ENCODE measurements around the gene HAUS7. TPM values are rescaled to one million over a fixed set of nuclear protein-coding genes. Genes with fewer than 3 reads are reported as not detected.

HAUS7 gene
- total and polyA plus RNA-seq, 2 experiments from 2014 or later, result 59.8 to 77.9 TPM

DNA sequence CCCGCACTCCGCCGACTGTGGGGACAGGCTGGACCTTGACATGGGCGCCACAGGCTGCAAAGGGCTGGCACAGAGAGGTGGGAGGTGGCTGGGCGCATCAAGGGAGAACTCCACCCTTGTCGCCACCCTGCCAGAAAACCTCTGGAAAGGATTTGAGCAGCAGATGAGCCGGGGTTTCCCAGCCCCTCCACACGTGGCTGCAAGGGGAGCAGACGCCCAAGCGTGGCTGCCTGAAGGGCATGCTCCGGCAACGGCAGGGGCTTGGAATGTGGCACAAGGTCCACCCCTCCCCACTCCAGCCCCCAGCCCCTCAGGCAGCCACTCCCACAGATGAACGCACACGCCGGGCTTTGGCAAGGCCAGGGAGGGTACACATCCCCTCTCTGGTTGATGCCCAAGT lies 29.0 kb upstream of the HAUS7 start:
- no peaks in the 10 kb centered on the region; the same call in 2 of the 3 replicates for H3K4me1 Mint-ChIP-seq

More for the DNA sequence above, 29.0 kb upstream of the HAUS7 start:
- Histone ChIP-seq H3K27ac (ENCODE audit: low read depth) (no peak overlapping the region), H2AFZ (no peak overlapping the region), H3K79me2 (replicated peaks; ENCODE audit: insufficient read depth) (no peaks in the 10 kb centered on the region), H3K4me1 (ENCODE audit: insufficient read depth) (no peaks in the 10 kb centered on the region), H3F3A (replicated peaks; ENCODE audit: low read depth) (no peaks in the 10 kb centered on the region), H3K36me3 (ENCODE audit: insufficient read depth) (no peaks in the 10 kb centered on the region), H3K9me2 (ENCODE audit: insufficient read depth) (no peaks in the 10 kb centered on the region), H3K4me3 (no peak overlapping the region), H3K27me3 (ENCODE audit: insufficient read depth) (no peaks in the 10 kb centered on the region), H3K4me2 (no peak overlapping the region), H4K20me1 (replicated peaks; ENCODE audit: insufficient read depth) (no peaks in the 10 kb centered on the region)
- TF ChIP-seq CREB1 (CRISPR knock-in tag; IDR thresholded peaks at IDR 0.05; ENCODE audit: low read depth) (no peak), EZH2phosphoT487 (IDR thresholded peaks at IDR 0.05; ENCODE audit: unreplicated experiment) (no peak), STAT1 (IDR thresholded peaks at IDR 0.05; ENCODE audit: unreplicated experiment) (no peak), POLR2AphosphoS5 (IDR thresholded peaks at IDR 0.05; ENCODE audit: low read depth) (no peak), NANOG (IDR thresholded peaks at IDR 0.05; ENCODE audit: borderline replicate concordance) (no peak), ZNF114 (CRISPR knock-in tag; IDR thresholded peaks at IDR 0.05) (no peak), EZH2 (IDR thresholded peaks at IDR 0.05; ENCODE audit: low read depth, unreplicated experiment) (no peak), JUNB (IDR thresholded peaks at IDR 0.05; ENCODE audit: unreplicated experiment) (no peak), ZNF331 (CRISPR knock-in tag; IDR thresholded peaks at IDR 0.05; ENCODE audit: low read depth) (no peak)
- TF ChIP-seq, protein P1, sequence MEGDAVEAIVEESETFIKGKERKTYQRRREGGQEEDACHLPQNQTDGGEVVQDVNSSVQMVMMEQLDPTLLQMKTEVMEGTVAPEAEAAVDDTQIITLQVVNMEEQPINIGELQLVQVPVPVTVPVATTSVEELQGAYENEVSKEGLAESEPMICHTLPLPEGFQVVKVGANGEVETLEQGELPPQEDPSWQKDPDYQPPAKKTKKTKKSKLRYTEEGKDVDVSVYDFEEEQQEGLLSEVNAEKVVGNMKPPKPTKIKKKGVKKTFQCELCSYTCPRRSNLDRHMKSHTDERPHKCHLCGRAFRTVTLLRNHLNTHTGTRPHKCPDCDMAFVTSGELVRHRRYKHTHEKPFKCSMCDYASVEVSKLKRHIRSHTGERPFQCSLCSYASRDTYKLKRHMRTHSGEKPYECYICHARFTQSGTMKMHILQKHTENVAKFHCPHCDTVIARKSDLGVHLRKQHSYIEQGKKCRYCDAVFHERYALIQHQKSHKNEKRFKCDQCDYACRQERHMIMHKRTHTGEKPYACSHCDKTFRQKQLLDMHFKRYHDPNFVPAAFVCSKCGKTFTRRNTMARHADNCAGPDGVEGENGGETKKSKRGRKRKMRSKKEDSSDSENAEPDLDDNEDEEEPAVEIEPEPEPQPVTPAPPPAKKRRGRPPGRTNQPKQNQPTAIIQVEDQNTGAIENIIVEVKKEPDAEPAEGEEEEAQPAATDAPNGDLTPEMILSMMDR (conservative IDR thresholded peaks at IDR 0.05; ENCODE audit: low read depth in 2 of 2), result no peak
- TF ChIP-seq, protein P2, sequence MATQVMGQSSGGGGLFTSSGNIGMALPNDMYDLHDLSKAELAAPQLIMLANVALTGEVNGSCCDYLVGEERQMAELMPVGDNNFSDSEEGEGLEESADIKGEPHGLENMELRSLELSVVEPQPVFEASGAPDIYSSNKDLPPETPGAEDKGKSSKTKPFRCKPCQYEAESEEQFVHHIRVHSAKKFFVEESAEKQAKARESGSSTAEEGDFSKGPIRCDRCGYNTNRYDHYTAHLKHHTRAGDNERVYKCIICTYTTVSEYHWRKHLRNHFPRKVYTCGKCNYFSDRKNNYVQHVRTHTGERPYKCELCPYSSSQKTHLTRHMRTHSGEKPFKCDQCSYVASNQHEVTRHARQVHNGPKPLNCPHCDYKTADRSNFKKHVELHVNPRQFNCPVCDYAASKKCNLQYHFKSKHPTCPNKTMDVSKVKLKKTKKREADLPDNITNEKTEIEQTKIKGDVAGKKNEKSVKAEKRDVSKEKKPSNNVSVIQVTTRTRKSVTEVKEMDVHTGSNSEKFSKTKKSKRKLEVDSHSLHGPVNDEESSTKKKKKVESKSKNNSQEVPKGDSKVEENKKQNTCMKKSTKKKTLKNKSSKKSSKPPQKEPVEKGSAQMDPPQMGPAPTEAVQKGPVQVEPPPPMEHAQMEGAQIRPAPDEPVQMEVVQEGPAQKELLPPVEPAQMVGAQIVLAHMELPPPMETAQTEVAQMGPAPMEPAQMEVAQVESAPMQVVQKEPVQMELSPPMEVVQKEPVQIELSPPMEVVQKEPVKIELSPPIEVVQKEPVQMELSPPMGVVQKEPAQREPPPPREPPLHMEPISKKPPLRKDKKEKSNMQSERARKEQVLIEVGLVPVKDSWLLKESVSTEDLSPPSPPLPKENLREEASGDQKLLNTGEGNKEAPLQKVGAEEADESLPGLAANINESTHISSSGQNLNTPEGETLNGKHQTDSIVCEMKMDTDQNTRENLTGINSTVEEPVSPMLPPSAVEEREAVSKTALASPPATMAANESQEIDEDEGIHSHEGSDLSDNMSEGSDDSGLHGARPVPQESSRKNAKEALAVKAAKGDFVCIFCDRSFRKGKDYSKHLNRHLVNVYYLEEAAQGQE (IDR thresholded peaks at IDR 0.05; ENCODE audit: unreplicated experiment), result no peak
- TF ChIP-seq, protein P3, sequence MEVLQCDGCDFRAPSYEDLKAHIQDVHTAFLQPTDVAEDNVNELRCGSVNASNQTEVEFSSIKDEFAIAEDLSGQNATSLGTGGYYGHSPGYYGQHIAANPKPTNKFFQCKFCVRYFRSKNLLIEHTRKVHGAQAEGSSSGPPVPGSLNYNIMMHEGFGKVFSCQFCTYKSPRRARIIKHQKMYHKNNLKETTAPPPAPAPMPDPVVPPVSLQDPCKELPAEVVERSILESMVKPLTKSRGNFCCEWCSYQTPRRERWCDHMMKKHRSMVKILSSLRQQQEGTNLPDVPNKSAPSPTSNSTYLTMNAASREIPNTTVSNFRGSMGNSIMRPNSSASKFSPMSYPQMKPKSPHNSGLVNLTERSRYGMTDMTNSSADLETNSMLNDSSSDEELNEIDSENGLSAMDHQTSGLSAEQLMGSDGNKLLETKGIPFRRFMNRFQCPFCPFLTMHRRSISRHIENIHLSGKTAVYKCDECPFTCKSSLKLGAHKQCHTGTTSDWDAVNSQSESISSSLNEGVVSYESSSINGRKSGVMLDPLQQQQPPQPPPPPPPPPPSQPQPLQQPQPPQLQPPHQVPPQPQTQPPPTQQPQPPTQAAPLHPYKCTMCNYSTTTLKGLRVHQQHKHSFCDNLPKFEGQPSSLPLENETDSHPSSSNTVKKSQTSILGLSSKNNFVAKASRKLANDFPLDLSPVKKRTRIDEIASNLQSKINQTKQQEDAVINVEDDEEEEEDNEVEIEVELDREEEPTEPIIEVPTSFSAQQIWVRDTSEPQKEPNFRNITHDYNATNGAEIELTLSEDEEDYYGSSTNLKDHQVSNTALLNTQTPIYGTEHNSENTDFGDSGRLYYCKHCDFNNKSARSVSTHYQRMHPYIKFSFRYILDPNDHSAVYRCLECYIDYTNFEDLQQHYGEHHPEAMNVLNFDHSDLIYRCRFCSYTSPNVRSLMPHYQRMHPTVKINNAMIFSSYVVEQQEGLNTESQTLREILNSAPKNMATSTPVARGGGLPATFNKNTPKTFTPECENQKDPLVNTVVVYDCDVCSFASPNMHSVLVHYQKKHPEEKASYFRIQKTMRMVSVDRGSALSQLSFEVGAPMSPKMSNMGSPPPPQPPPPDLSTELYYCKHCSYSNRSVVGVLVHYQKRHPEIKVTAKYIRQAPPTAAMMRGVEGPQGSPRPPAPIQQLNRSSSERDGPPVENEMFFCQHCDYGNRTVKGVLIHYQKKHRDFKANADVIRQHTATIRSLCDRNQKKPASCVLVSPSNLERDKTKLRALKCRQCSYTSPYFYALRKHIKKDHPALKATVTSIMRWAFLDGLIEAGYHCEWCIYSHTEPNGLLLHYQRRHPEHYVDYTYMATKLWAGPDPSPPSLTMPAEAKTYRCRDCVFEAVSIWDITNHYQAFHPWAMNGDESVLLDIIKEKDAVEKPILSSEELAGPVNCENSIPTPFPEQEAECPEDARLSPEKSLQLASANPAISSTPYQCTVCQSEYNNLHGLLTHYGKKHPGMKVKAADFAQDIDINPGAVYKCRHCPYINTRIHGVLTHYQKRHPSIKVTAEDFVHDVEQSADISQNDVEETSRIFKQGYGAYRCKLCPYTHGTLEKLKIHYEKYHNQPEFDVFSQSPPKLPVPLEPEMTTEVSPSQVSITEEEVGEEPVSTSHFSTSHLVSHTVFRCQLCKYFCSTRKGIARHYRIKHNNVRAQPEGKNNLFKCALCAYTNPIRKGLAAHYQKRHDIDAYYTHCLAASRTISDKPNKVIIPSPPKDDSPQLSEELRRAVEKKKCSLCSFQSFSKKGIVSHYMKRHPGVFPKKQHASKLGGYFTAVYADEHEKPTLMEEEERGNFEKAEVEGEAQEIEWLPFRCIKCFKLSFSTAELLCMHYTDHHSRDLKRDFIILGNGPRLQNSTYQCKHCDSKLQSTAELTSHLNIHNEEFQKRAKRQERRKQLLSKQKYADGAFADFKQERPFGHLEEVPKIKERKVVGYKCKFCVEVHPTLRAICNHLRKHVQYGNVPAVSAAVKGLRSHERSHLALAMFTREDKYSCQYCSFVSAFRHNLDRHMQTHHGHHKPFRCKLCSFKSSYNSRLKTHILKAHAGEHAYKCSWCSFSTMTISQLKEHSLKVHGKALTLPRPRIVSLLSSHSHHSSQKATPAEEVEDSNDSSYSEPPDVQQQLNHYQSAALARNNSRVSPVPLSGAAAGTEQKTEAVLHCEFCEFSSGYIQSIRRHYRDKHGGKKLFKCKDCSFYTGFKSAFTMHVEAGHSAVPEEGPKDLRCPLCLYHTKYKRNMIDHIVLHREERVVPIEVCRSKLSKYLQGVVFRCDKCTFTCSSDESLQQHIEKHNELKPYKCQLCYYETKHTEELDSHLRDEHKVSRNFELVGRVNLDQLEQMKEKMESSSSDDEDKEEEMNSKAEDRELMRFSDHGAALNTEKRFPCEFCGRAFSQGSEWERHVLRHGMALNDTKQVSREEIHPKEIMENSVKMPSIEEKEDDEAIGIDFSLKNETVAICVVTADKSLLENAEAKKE (CRISPR knock-in tag; IDR thresholded peaks at IDR 0.05), result no peak
- TF ChIP-seq, protein P4, sequence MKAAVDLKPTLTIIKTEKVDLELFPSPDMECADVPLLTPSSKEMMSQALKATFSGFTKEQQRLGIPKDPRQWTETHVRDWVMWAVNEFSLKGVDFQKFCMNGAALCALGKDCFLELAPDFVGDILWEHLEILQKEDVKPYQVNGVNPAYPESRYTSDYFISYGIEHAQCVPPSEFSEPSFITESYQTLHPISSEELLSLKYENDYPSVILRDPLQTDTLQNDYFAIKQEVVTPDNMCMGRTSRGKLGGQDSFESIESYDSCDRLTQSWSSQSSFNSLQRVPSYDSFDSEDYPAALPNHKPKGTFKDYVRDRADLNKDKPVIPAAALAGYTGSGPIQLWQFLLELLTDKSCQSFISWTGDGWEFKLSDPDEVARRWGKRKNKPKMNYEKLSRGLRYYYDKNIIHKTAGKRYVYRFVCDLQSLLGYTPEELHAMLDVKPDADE (IDR thresholded peaks at IDR 0.05), result no peak
- peaks cover 4% of the 10 kb centered on the region for H3K27me3 Mint-ChIP-seq (ENCODE audit: insufficient read depth, low read depth, poor library complexity)
- no peaks in the 10 kb centered on the region for H3K36me3 Mint-ChIP-seq (ENCODE audit: low read depth)
- DNase-seq (ENCODE audit: low spot score) (no peak), ATAC-seq (no peak)
- H3K27ac Mint-ChIP-seq, result no peak overlapping the region
- H3K4me3 Mint-ChIP-seq, result no peak overlapping the region
- H3K9me3 Mint-ChIP-seq, result no peaks in the 10 kb centered on the region

Measured in GM23338 (cell line).